OCI-LY3 (cell line): Measurements from ENCODE around the gene MYO5B.

Source experiments
- H2AFZ ChIP-seq: fragments of 200-600, 300-600 bp; shearing (Covaris generic); 2 replicates; pipeline ENCODE4 v1.6.0; 2014; ENCODE audit warnings: antibody characterized with exemption, low read depth, low read length
- H3K27ac ChIP-seq: fragments of 200-600, 300-600 bp; sonication (generic); 2 replicates; pipeline ENCODE4 v1.5.1; 2014; ENCODE audit warnings: mild to moderate bottlenecking, low read length, moderate library complexity, mixed read lengths
- H3K27me3 ChIP-seq: fragments of 200-600, 300-600 bp; sonication (generic); 2 replicates; pipeline ENCODE4 v1.6.1; 2014; ENCODE audit warnings: low read depth, low read length, mixed read lengths
- H3K36me3 ChIP-seq: fragments of 200-600, 300-600 bp; sonication (generic); replicated peaks from 2 replicates; pipeline ENCODE3; 2014; ENCODE audit warnings: low read depth, low read length, mixed read lengths
- H3K4me1 ChIP-seq: fragments of 300-600, 200-600 bp; sonication (generic); 2 replicates; pipeline ENCODE4 v1.6.1; 2014; ENCODE audit warnings: low read length, mixed read lengths
- H3K4me2 ChIP-seq: fragments of 200-600, 300-600 bp; sonication (generic); 2 replicates; pipeline ENCODE4 v1.6.1; 2014; ENCODE audit warnings: low read length, mixed read lengths
- H3K4me3 ChIP-seq: fragments of 300-600, 200-600 bp; sonication (generic); 2 replicates; pipeline ENCODE4 v1.5.1; 2014; ENCODE audit warnings: antibody characterized with exemption, mild to moderate bottlenecking, low read length, moderate library complexity
- H3K79me2 ChIP-seq: fragments of 300-600, 200-600 bp; shearing (Covaris generic); 2 replicates; pipeline ENCODE4 v1.6.1; 2014; ENCODE audit warnings: mild to moderate bottlenecking, low read length, mixed read lengths
- H3K9ac ChIP-seq: fragments of 300-600, 200-600 bp; shearing (Covaris generic); 2 replicates; pipeline ENCODE4 v1.6.0; 2014; ENCODE audit warnings: mild to moderate bottlenecking, low read length, moderate library complexity
- H3K9me3 ChIP-seq: fragments of 200-600, 300-600 bp; shearing (Covaris generic); 2 replicates; pipeline ENCODE4 v1.6.1; 2014; ENCODE audit warnings: low read length, mixed read lengths; ENCODE audit not compliant: insufficient read depth
- H4K20me1 ChIP-seq: fragments of 200-600, 300-600 bp; sonication (generic); 2 replicates; pipeline ENCODE4 v1.6.1; 2016; ENCODE audit warnings: low read length, mixed read lengths; ENCODE audit not compliant: insufficient read depth
- EZH2phosphoT487 ChIP-seq: fragments of 200-600 bp; shearing (Covaris generic); IDR thresholded peaks from 2 replicates; pipeline ENCODE4 v1.6.1; 2018; ENCODE audit warnings: antibody characterized with exemption, mixed run types, low read depth
- TF ChIP-seq, protein P1 (sequence below): fragments of 200-600, 300-600 bp; sonication (generic); IDR thresholded peaks from 2 replicates; pipeline ENCODE4 v1.5.1; 2014; ENCODE audit warnings: antibody characterized with exemption, low read length, low read depth

MYO5B gene

DNA sequence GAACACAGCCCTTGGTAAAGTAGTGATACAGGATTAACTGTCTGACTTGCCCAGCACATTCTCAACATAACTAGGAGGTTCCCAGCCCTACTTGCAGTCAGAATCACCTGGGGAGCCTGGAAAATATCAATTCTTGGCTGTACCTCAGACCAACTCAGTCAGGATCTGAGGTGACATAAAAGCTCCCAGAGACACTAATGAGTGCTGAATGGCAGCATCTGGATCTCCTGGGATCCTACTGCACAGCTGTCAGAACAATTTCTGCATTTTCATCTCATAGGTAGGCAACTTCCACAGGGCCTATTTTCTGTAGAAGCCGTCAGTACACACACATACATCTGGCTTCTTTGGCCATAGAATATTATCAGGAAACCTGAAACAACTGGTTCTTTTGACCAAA lies 138.8 kb downstream of the MYO5B start:
- TF ChIP-seq, protein P1, sequence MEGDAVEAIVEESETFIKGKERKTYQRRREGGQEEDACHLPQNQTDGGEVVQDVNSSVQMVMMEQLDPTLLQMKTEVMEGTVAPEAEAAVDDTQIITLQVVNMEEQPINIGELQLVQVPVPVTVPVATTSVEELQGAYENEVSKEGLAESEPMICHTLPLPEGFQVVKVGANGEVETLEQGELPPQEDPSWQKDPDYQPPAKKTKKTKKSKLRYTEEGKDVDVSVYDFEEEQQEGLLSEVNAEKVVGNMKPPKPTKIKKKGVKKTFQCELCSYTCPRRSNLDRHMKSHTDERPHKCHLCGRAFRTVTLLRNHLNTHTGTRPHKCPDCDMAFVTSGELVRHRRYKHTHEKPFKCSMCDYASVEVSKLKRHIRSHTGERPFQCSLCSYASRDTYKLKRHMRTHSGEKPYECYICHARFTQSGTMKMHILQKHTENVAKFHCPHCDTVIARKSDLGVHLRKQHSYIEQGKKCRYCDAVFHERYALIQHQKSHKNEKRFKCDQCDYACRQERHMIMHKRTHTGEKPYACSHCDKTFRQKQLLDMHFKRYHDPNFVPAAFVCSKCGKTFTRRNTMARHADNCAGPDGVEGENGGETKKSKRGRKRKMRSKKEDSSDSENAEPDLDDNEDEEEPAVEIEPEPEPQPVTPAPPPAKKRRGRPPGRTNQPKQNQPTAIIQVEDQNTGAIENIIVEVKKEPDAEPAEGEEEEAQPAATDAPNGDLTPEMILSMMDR: no peak
- TF ChIP-seq EZH2phosphoT487: no peak
- Histone ChIP-seq H3K27me3 (peaks cover 51% of the 10 kb centered on the region), H2AFZ (no peak overlapping the region), H3K9ac (no peak overlapping the region), H3K27ac (no peak overlapping the region), H3K79me2 (no peaks in the 10 kb centered on the region), H3K9me3 (no peaks in the 10 kb centered on the region), H3K36me3 (no peaks in the 10 kb centered on the region), H3K4me2 (no peak overlapping the region), H4K20me1 (no peaks in the 10 kb centered on the region), H3K4me1 (no peaks in the 10 kb centered on the region), H3K4me3 (no peak overlapping the region)

DNA sequence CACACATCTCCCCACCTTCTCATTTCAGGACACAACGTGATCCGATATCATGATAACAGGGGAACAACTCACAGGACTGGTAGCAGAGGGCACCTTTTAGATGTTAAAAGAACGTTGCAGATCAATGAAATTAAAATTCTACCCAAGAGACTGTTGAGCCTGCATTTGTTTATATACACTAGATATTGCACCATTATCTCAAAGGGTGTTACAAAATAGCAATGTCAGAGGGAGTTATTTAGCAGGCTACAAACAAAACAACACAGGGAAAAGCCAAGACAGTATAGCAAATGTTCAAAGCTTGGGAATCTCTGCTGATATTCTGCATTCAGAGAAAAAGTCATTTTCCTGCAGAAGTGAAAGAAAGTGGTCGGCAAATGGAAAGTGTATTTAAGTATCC lies 139.5 kb downstream of the MYO5B start:
- Histone ChIP-seq H3K9ac (no peak overlapping the region), H2AFZ (no peak overlapping the region), H4K20me1 (no peaks in the 10 kb centered on the region), H3K27ac (no peak overlapping the region), H3K27me3 (peaks cover 51% of the 10 kb centered on the region), H3K9me3 (no peaks in the 10 kb centered on the region), H3K4me1 (no peaks in the 10 kb centered on the region), H3K79me2 (no peaks in the 10 kb centered on the region), H3K4me2 (no peak overlapping the region), H3K36me3 (no peaks in the 10 kb centered on the region), H3K4me3 (no peak overlapping the region)
- no peak for TF ChIP-seq EZH2phosphoT487
- TF ChIP-seq, protein P1: no peak

DNA sequence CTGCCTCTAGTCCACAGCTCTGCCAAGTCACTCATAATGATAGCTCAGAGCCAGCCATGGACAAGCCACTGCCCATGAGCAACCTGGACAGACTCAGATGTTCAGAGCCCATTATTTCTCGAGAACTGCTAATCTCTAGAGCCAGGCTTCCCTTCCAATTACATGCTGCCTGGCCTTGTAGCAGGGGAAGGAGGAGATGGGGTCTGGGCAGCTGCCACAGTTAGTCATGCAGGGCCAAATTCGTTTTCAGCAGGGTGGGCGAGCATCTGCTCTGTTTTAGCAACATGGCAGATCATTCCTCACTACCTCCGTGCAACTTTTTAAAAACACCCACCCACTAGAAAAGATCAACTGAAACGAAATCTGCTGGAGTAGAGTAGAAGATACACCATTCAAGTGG lies 141.8 kb downstream of the MYO5B start:
- H4K20me1 ChIP-seq: no peaks in the 10 kb centered on the region
- no peak overlapping the region for H3K4me2 ChIP-seq
- H3K79me2 ChIP-seq: no peaks in the 10 kb centered on the region
- no peak overlapping the region for H3K27ac ChIP-seq
- TF ChIP-seq, protein P1: no peak
- no peak for TF ChIP-seq EZH2phosphoT487
- H3K27me3 ChIP-seq: peaks cover 35% of the 10 kb centered on the region
- H3K4me1 ChIP-seq: no peaks in the 10 kb centered on the region
- H2AFZ ChIP-seq: no peak overlapping the region
- H3K36me3 ChIP-seq: no peaks in the 10 kb centered on the region
- no peaks in the 10 kb centered on the region for H3K9me3 ChIP-seq
- no peak overlapping the region for H3K9ac ChIP-seq
- no peak overlapping the region for H3K4me3 ChIP-seq

DNA sequence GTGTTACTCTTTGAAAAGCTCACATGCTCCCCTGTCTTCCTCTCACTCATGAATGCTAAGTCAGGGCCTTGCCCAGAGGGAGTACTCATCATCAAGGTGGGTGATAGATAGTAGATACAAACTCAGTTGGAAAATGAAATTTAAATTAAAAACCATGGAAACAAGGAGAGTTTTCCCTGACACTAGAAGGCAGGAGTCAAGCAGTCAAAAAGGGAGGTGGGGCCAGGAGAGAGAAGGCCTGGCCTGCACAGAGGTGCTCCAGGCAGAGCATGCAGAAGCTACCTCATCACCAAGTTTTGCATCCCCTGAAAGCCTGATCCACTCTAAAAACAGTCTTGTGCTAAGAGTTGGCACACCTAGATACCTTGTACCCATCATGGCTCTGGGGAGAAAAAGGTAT lies 143.7 kb downstream of the MYO5B start:
- Histone ChIP-seq H3K36me3 (no peaks in the 10 kb centered on the region), H3K27ac (no peak overlapping the region), H3K4me2 (no peak overlapping the region), H3K9ac (no peak overlapping the region), H3K27me3 (peaks cover 18% of the 10 kb centered on the region), H3K4me1 (no peaks in the 10 kb centered on the region), H4K20me1 (no peaks in the 10 kb centered on the region), H2AFZ (no peak overlapping the region), H3K4me3 (no peak overlapping the region), H3K79me2 (no peaks in the 10 kb centered on the region), H3K9me3 (no peaks in the 10 kb centered on the region)
- TF ChIP-seq, protein P1: peak; percentile 56
- no peak for TF ChIP-seq EZH2phosphoT487
